Neural cell (in vitro differentiated cells): ENCODE data around the gene ATF7IP. TPM values are rescaled to one million over a fixed set of nuclear protein-coding genes. Genes with fewer than 3 reads are reported as not detected.

Source experiments
- H2AFZ ChIP-seq: fragments of 200-600, 300-800 bp; sonication (generic), shearing (Covaris generic); 2 replicates; pipeline ENCODE4 v1.6.0; 2014; ENCODE audit warnings: low read depth, mild to moderate bottlenecking, antibody characterized with exemption, low read length, moderate library complexity
- H3F3A ChIP-seq: fragments of 200-600 bp; shearing (Covaris generic); 2 replicates; pipeline ENCODE4 v1.6.1; 2016; ENCODE audit warnings: mild to moderate bottlenecking, moderate library complexity, mixed read lengths, antibody characterized with exemption, low read length; ENCODE audit not compliant: insufficient read depth, poor library complexity, severe bottlenecking
- H3K27ac ChIP-seq: fragments of 200-600, 300-800 bp; sonication (generic), shearing (Covaris generic); 2 replicates; pipeline ENCODE4 v1.5.1; 2014; ENCODE audit warnings: mild to moderate bottlenecking, low read length, moderate library complexity
- H3K27me3 ChIP-seq: fragments of 300-800, 200-600 bp; sonication (generic), shearing (Covaris generic); 2 replicates; pipeline ENCODE4 v1.6.0; 2014; ENCODE audit warnings: mild to moderate bottlenecking, low read depth, low read length, moderate library complexity; ENCODE audit not compliant: insufficient read depth
- H3K36me3 ChIP-seq: fragments of 300-800, 200-600 bp; sonication (generic), shearing (Covaris generic); 2 replicates; pipeline ENCODE4 v1.5.1; 2014; ENCODE audit warnings: mild to moderate bottlenecking, antibody characterized with exemption, low read length, moderate library complexity; ENCODE audit not compliant: insufficient read depth
- H3K4me2 ChIP-seq: fragments of 300-800, 200-600 bp; sonication (generic), shearing (Covaris generic); 2 replicates; pipeline ENCODE4 v1.6.0; 2014; ENCODE audit warnings: mild to moderate bottlenecking, low read length
- H3K4me3 ChIP-seq: fragments of 300-800, 200-600 bp; sonication (generic), shearing (Covaris generic); 2 replicates; pipeline ENCODE4 v1.5.1; 2014; ENCODE audit warnings: mild to moderate bottlenecking, low read length, moderate library complexity
- H3K79me2 ChIP-seq: fragments of 200-600 bp; shearing (Covaris generic); replicated peaks from 2 replicates; pipeline ENCODE4 v1.6.0; 2014; ENCODE audit warnings: mild to moderate bottlenecking, low read length, moderate library complexity; ENCODE audit not compliant: insufficient read depth
- H3K9ac ChIP-seq: fragments of 300-800, 200-600 bp; sonication (generic), shearing (Covaris generic); 2 replicates; pipeline ENCODE4 v1.6.1; 2016; ENCODE audit warnings: mild to moderate bottlenecking, low read length, mixed read lengths
- H3K9me2 ChIP-seq: fragments of 200-600 bp; shearing (Covaris generic); 2 replicates; pipeline ENCODE4 v1.6.1; 2016; ENCODE audit warnings: mild to moderate bottlenecking, low read length, mixed read lengths; ENCODE audit not compliant: insufficient read depth
- H3K9me3 ChIP-seq: fragments of 200-600, 300-800 bp; sonication (generic), shearing (Covaris generic); 2 replicates; pipeline ENCODE4 v1.6.1; 2016; ENCODE audit warnings: mild to moderate bottlenecking, mixed run types, low read length, moderate library complexity, mixed read lengths
- H4K20me1 ChIP-seq: fragments of 200-600 bp; shearing (Covaris generic); 2 replicates; pipeline ENCODE4 v1.6.1; 2016; ENCODE audit warnings: mild to moderate bottlenecking, mixed run types; ENCODE audit not compliant: insufficient read depth
- CTCF ChIP-seq: fragments of 450-650 bp; IDR thresholded peaks from 2 replicates; pipeline ENCODE4 v1.5.1; 2014; ENCODE audit warnings: antibody characterized with exemption, mild to moderate bottlenecking, moderate library complexity; ENCODE audit not compliant: poor library complexity, severe bottlenecking
- EP300 ChIP-seq: fragments of 450-650 bp; conservative IDR thresholded peaks from 2 replicates; pipeline ENCODE4 v1.6.1; 2014; ENCODE audit warnings: antibody characterized with exemption, mild to moderate bottlenecking, moderate library complexity; ENCODE audit not compliant: poor library complexity, severe bottlenecking
- EZH2 ChIP-seq: fragments of 200-600, 300-800 bp; shearing (Covaris generic), sonication (generic); IDR thresholded peaks from 2 replicates; pipeline ENCODE4 v1.6.1; 2014; ENCODE audit warnings: antibody characterized with exemption, low read length, borderline replicate concordance, mild to moderate bottlenecking; ENCODE audit not compliant: insufficient read depth, poor library complexity, severe bottlenecking
- MXI1 ChIP-seq: fragments of 450-650 bp; conservative IDR thresholded peaks from 2 replicates; pipeline ENCODE4 v1.6.1; 2014; ENCODE audit warnings: antibody characterized with exemption, mild to moderate bottlenecking; ENCODE audit not compliant: poor library complexity, severe bottlenecking
- POLR2AphosphoS5 ChIP-seq: IDR thresholded peaks from 2 replicates; pipeline ENCODE4 v1.6.1; 2012
- RAD21 ChIP-seq: fragments of 450-650 bp; conservative IDR thresholded peaks from 2 replicates; pipeline ENCODE4 v1.6.1; 2014; ENCODE audit warnings: antibody characterized with exemption, mild to moderate bottlenecking, moderate library complexity
- SMC3 ChIP-seq: fragments of 450-650 bp; conservative IDR thresholded peaks from 2 replicates; pipeline ENCODE4 v1.6.1; 2014; ENCODE audit warnings: antibody characterized with exemption, mild to moderate bottlenecking, moderate library complexity; ENCODE audit not compliant: poor library complexity
- TAF1 ChIP-seq: IDR thresholded peaks from 2 replicates; pipeline ENCODE4 v1.6.1; 2012; ENCODE audit warnings: low read depth
- polyA plus RNA-seq: library from polyadenylated mRNA; depleted of rRNA; stranded (reverse); fragments of >200 nt; gene quantifications from 2 replicates; pipeline ENCODE4 v1.2.3, GENCODE V29; 2014
- TF ChIP-seq, protein P1 (sequence below): IDR thresholded peaks from 2 replicates; pipeline ENCODE4 v1.6.1; 2012; ENCODE audit warnings: borderline replicate concordance

ATF7IP gene
- polyA plus RNA-seq, 1 donor from 2014 or later, result 34.8 TPM

DNA sequence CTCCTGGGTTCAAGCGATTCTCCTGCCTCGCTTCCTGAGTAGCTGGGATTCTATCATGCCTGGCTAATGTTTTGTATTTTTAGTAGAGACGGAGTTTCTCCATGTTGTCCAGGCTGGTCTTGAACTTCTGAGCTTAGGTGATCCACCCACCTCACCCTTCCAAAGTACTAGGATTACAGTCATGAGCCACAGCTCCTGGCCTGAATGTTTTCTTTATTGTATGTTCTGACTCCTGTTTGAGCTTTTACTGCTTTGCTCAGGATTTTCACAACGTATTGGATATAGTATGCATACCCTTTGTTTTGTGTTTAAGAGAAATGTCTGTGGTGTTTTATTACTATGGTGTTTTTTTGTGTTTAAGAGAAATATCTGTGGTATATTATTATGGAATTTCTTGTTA lies 37.2 kb downstream of the ATF7IP start:
- Histone ChIP-seq H3K9ac (peak overlapping the region; percentile 47), H2AFZ (no peak overlapping the region), H3K36me3 (no peaks in the 10 kb centered on the region), H3K27ac (peak overlapping the region; percentile 85), H3K79me2 (peaks cover 100% of the 10 kb centered on the region), H3K4me2 (peak overlapping the region; percentile 63), H3K27me3 (no peaks in the 10 kb centered on the region), H3K9me2 (no peaks in the 10 kb centered on the region), H3F3A (peaks cover 6% of the 10 kb centered on the region), H4K20me1 (no peaks in the 10 kb centered on the region), H3K4me3 (no peak overlapping the region), H3K9me3 (no peaks in the 10 kb centered on the region)
- TF ChIP-seq TAF1, result no peak
- no peak for TF ChIP-seq SMC3
- no peak for TF ChIP-seq EZH2
- no peak for TF ChIP-seq POLR2AphosphoS5
- TF ChIP-seq RAD21, result no peak
- no peak for TF ChIP-seq EP300
- no peak for TF ChIP-seq MXI1
- TF ChIP-seq, protein P1, sequence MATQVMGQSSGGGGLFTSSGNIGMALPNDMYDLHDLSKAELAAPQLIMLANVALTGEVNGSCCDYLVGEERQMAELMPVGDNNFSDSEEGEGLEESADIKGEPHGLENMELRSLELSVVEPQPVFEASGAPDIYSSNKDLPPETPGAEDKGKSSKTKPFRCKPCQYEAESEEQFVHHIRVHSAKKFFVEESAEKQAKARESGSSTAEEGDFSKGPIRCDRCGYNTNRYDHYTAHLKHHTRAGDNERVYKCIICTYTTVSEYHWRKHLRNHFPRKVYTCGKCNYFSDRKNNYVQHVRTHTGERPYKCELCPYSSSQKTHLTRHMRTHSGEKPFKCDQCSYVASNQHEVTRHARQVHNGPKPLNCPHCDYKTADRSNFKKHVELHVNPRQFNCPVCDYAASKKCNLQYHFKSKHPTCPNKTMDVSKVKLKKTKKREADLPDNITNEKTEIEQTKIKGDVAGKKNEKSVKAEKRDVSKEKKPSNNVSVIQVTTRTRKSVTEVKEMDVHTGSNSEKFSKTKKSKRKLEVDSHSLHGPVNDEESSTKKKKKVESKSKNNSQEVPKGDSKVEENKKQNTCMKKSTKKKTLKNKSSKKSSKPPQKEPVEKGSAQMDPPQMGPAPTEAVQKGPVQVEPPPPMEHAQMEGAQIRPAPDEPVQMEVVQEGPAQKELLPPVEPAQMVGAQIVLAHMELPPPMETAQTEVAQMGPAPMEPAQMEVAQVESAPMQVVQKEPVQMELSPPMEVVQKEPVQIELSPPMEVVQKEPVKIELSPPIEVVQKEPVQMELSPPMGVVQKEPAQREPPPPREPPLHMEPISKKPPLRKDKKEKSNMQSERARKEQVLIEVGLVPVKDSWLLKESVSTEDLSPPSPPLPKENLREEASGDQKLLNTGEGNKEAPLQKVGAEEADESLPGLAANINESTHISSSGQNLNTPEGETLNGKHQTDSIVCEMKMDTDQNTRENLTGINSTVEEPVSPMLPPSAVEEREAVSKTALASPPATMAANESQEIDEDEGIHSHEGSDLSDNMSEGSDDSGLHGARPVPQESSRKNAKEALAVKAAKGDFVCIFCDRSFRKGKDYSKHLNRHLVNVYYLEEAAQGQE, result no peak
- no peak for TF ChIP-seq CTCF

- Histone ChIP-seq H3K9ac (peak overlapping the region; percentile 47), H3K4me3 (peak overlapping the region; percentile 57)
Measured at GRCh38 chr12:14403293-14403692, 37.8 kb downstream of the ATF7IP start.

More at GRCh38 chr12:14403293-14403692, 37.8 kb downstream of the ATF7IP start:
- peak overlapping the region; percentile 85 for H3K27ac ChIP-seq
- no peak overlapping the region for H2AFZ ChIP-seq
- no peaks in the 10 kb centered on the region for H3K36me3 ChIP-seq
- H3K9me2 ChIP-seq, result no peaks in the 10 kb centered on the region
- H3K27me3 ChIP-seq, result no peaks in the 10 kb centered on the region
- no peak for TF ChIP-seq EP300
- TF ChIP-seq, protein P1, result no peak
- TF ChIP-seq TAF1, result no peak
- TF ChIP-seq EZH2, result no peak
- no peak for TF ChIP-seq POLR2AphosphoS5
- TF ChIP-seq CTCF, result no peak
- H3F3A ChIP-seq, result peaks cover 6% of the 10 kb centered on the region
- H4K20me1 ChIP-seq, result no peaks in the 10 kb centered on the region
- no peaks in the 10 kb centered on the region for H3K9me3 ChIP-seq
- peak overlapping the region; percentile 63 for H3K4me2 ChIP-seq
- peaks cover 100% of the 10 kb centered on the region for H3K79me2 ChIP-seq
